ENCODE measurements around the gene PDXK.

Gene PDXK

GRCh38 chr21:43752758-43753438 is 34.0 kb downstream of the PDXK start:
- DNase-seq, result no peak
- Histone ChIP-seq H3K23ac (ENCODE audit: low read length) (no peak overlapping the region), H4K8ac (ENCODE audit: low read depth, low read length) (no peak overlapping the region), H3K27ac (ENCODE audit: low read depth, low read length) (no peak overlapping the region), H2AK5ac (ENCODE audit: low read length) (no peak overlapping the region), H3K79me1 (ENCODE audit: low read length) (no peaks in the 10 kb centered on the region), H3K9ac (ENCODE audit: low read length) (no peak overlapping the region), H2BK15ac (replicated peaks; ENCODE audit: low read depth) (no peak overlapping the region), H3K4me3 (ENCODE audit: low read length) (no peak overlapping the region), H2BK5ac (ENCODE audit: low read length) (no peak overlapping the region), H3K79me2 (ENCODE audit: control insufficient read depth, insufficient read depth, low read length) (no peaks in the 10 kb centered on the region), H4K5ac (ENCODE audit: low read length) (no peak overlapping the region), H3K4me2 (ENCODE audit: low read length) (no peak overlapping the region), H3K4ac (ENCODE audit: low read depth, low read length) (no peak overlapping the region), H3K36me3 (ENCODE audit: control insufficient read depth, insufficient read depth, low read length) (peaks cover 3% of the 10 kb centered on the region), H2BK120ac (ENCODE audit: low read depth, low read length) (no peak overlapping the region), H3K27me3 (ENCODE audit: insufficient read depth, low read length, poor library complexity) (no peaks in the 10 kb centered on the region), H3K18ac (ENCODE audit: low read length) (no peak overlapping the region), H3K4me1 (ENCODE audit: control insufficient read depth, low read depth, low read length) (no peaks in the 10 kb centered on the region), H3K56ac (ENCODE audit: low read length) (no peak overlapping the region)
- WGBS (ENCODE audit: extremely low coverage, insufficient coverage, low lambda C conversion rate), result no CpG with 5 or more reads among the region's 28 CpGs

- Histone ChIP-seq H3K36me3 (ENCODE audit: control insufficient read depth, insufficient read depth, low read length) (peaks cover 3% of the 10 kb centered on the region), H3K27me3 (ENCODE audit: insufficient read depth, low read length, poor library complexity) (no peaks in the 10 kb centered on the region), H2BK120ac (ENCODE audit: low read depth, low read length) (no peak overlapping the region), H2AK5ac (ENCODE audit: low read length) (no peak overlapping the region), H3K79me1 (ENCODE audit: low read length) (no peaks in the 10 kb centered on the region), H3K23ac (ENCODE audit: low read length) (no peak overlapping the region), H3K4ac (ENCODE audit: low read depth, low read length) (no peak overlapping the region), H3K27ac (ENCODE audit: low read depth, low read length) (no peak overlapping the region), H4K8ac (ENCODE audit: low read depth, low read length) (no peak overlapping the region), H2BK5ac (ENCODE audit: low read length) (no peak overlapping the region), H3K56ac (ENCODE audit: low read length) (no peak overlapping the region), H3K4me1 (ENCODE audit: control insufficient read depth, low read depth, low read length) (no peaks in the 10 kb centered on the region), H4K5ac (ENCODE audit: low read length) (no peak overlapping the region), H3K4me2 (ENCODE audit: low read length) (no peak overlapping the region), H3K4me3 (ENCODE audit: low read length) (no peak overlapping the region), H3K79me2 (ENCODE audit: control insufficient read depth, insufficient read depth, low read length) (no peaks in the 10 kb centered on the region), H3K18ac (ENCODE audit: low read length) (no peak overlapping the region), H3K9ac (ENCODE audit: low read length) (no peak overlapping the region), H2BK15ac (replicated peaks; ENCODE audit: low read depth) (no peak overlapping the region)
- WGBS (ENCODE audit: extremely low coverage, insufficient coverage, low lambda C conversion rate), result no CpG with 5 or more reads among the region's 16 CpGs
- no peak for DNase-seq
These were observed 34.5 kb downstream of the PDXK start for GRCh38 chr21:43753439-43753799.

GRCh38 chr21:43754948-43755781 is 36.2 kb downstream of the PDXK start:
- H3K79me2 ChIP-seq (ENCODE audit: control insufficient read depth, insufficient read depth, low read length), result no peaks in the 10 kb centered on the region
- no peak overlapping the region for H3K27ac ChIP-seq (ENCODE audit: low read depth, low read length)
- H3K56ac ChIP-seq (ENCODE audit: low read length), result no peak overlapping the region
- no peaks in the 10 kb centered on the region for H3K4me1 ChIP-seq (ENCODE audit: control insufficient read depth, low read depth, low read length)
- no peak overlapping the region for H4K5ac ChIP-seq (ENCODE audit: low read length)
- no peaks in the 10 kb centered on the region for H3K79me1 ChIP-seq (ENCODE audit: low read length)
- no CpG with 5 or more reads among the region's 26 CpGs for WGBS (ENCODE audit: extremely low coverage, insufficient coverage, low lambda C conversion rate)
- no peak overlapping the region for H3K23ac ChIP-seq (ENCODE audit: low read length)
- no peak overlapping the region for H3K4me3 ChIP-seq (ENCODE audit: low read length)
- H3K36me3 ChIP-seq (ENCODE audit: control insufficient read depth, insufficient read depth, low read length), result peaks cover 3% of the 10 kb centered on the region
- H2BK120ac ChIP-seq (ENCODE audit: low read depth, low read length), result no peak overlapping the region
- no peak overlapping the region for H4K8ac ChIP-seq (ENCODE audit: low read depth, low read length)
- no peak overlapping the region for H2AK5ac ChIP-seq (ENCODE audit: low read length)
- no peak for DNase-seq
- no peak overlapping the region for H3K4me2 ChIP-seq (ENCODE audit: low read length)
- H3K9ac ChIP-seq (ENCODE audit: low read length), result no peak overlapping the region
- no peaks in the 10 kb centered on the region for H3K27me3 ChIP-seq (ENCODE audit: insufficient read depth, low read length, poor library complexity)
- no peak overlapping the region for H3K18ac ChIP-seq (ENCODE audit: low read length)
- no peak overlapping the region for H3K4ac ChIP-seq (ENCODE audit: low read depth, low read length)
- H2BK5ac ChIP-seq (ENCODE audit: low read length), result no peak overlapping the region
- H2BK15ac ChIP-seq (replicated peaks; ENCODE audit: low read depth), result no peak overlapping the region

- DNase-seq, result no peak
These were observed 37.1 kb downstream of the PDXK start for GRCh38 chr21:43755820-43756594.

GRCh38 chr21:43757601-43758000 is 38.7 kb downstream of the PDXK start:
- Histone ChIP-seq H3K9ac (ENCODE audit: low read length) (no peak overlapping the region), H3K23ac (ENCODE audit: low read length) (no peak overlapping the region), H3K4ac (ENCODE audit: low read depth, low read length) (no peak overlapping the region), H3K4me1 (ENCODE audit: control insufficient read depth, low read depth, low read length) (no peaks in the 10 kb centered on the region), H3K36me3 (ENCODE audit: control insufficient read depth, insufficient read depth, low read length) (peaks cover 3% of the 10 kb centered on the region), H3K27ac (ENCODE audit: low read depth, low read length) (no peak overlapping the region), H2BK15ac (replicated peaks; ENCODE audit: low read depth) (no peak overlapping the region), H3K79me2 (ENCODE audit: control insufficient read depth, insufficient read depth, low read length) (no peaks in the 10 kb centered on the region), H3K79me1 (ENCODE audit: low read length) (no peaks in the 10 kb centered on the region), H3K4me2 (ENCODE audit: low read length) (no peak overlapping the region), H2BK5ac (ENCODE audit: low read length) (no peak overlapping the region), H3K56ac (ENCODE audit: low read length) (no peak overlapping the region), H3K4me3 (ENCODE audit: low read length) (no peak overlapping the region), H2BK120ac (ENCODE audit: low read depth, low read length) (no peak overlapping the region), H4K5ac (ENCODE audit: low read length) (no peak overlapping the region), H3K18ac (ENCODE audit: low read length) (no peak overlapping the region), H4K8ac (ENCODE audit: low read depth, low read length) (no peak overlapping the region), H3K27me3 (ENCODE audit: insufficient read depth, low read length, poor library complexity) (no peaks in the 10 kb centered on the region), H2AK5ac (ENCODE audit: low read length) (no peak overlapping the region)
- DNase-seq, result no peak
- no CpG with 5 or more reads among the region's 16 CpGs for WGBS (ENCODE audit: extremely low coverage, insufficient coverage, low lambda C conversion rate)

More at GRCh38 chr21:43755820-43756594, 37.1 kb downstream of the PDXK start:
- Histone ChIP-seq H3K79me2 (ENCODE audit: control insufficient read depth, insufficient read depth, low read length) (no peaks in the 10 kb centered on the region), H2BK120ac (ENCODE audit: low read depth, low read length) (no peak overlapping the region), H3K4me3 (ENCODE audit: low read length) (no peak overlapping the region), H3K79me1 (ENCODE audit: low read length) (no peaks in the 10 kb centered on the region), H4K8ac (ENCODE audit: low read depth, low read length) (no peak overlapping the region), H3K4me2 (ENCODE audit: low read length) (no peak overlapping the region), H2BK15ac (replicated peaks; ENCODE audit: low read depth) (no peak overlapping the region), H3K56ac (ENCODE audit: low read length) (no peak overlapping the region), H3K4me1 (ENCODE audit: control insufficient read depth, low read depth, low read length) (no peaks in the 10 kb centered on the region), H3K23ac (ENCODE audit: low read length) (no peak overlapping the region), H4K5ac (ENCODE audit: low read length) (no peak overlapping the region), H3K4ac (ENCODE audit: low read depth, low read length) (no peak overlapping the region), H3K18ac (ENCODE audit: low read length) (no peak overlapping the region), H3K36me3 (ENCODE audit: control insufficient read depth, insufficient read depth, low read length) (peaks cover 3% of the 10 kb centered on the region), H3K9ac (ENCODE audit: low read length) (no peak overlapping the region), H2BK5ac (ENCODE audit: low read length) (no peak overlapping the region), H3K27me3 (ENCODE audit: insufficient read depth, low read length, poor library complexity) (no peaks in the 10 kb centered on the region), H2AK5ac (ENCODE audit: low read length) (no peak overlapping the region), H3K27ac (ENCODE audit: low read depth, low read length) (no peak overlapping the region)
- WGBS (ENCODE audit: extremely low coverage, insufficient coverage, low lambda C conversion rate), result no CpG with 5 or more reads among the region's 37 CpGs
